GM18526 (cell line): Measurements from ENCODE around the gene VWA1.

Experiments
- POLR2A ChIP-seq: IDR thresholded peaks from 3 replicates; pipeline ENCODE4 v1.6.1; 2011; ENCODE audit not compliant: insufficient read length; ENCODE audit errors: extremely low read depth

VWA1 gene

GRCh38 chr1:1399872-1400575 is 35.5 kb upstream of the VWA1 start:
- TF ChIP-seq POLR2A: peak; percentile 4

GRCh38 chr1:1400576-1401456 is 34.7 kb upstream of the VWA1 start:
- TF ChIP-seq POLR2A: peak; percentile 36

GRCh38 chr1:1401457-1402010 is 34.0 kb upstream of the VWA1 start:
- TF ChIP-seq POLR2A: no peak

- TF ChIP-seq POLR2A: no peak
Observed at GRCh38 chr1:1402072-1402900, 33.2 kb upstream of the VWA1 start.

DNA sequence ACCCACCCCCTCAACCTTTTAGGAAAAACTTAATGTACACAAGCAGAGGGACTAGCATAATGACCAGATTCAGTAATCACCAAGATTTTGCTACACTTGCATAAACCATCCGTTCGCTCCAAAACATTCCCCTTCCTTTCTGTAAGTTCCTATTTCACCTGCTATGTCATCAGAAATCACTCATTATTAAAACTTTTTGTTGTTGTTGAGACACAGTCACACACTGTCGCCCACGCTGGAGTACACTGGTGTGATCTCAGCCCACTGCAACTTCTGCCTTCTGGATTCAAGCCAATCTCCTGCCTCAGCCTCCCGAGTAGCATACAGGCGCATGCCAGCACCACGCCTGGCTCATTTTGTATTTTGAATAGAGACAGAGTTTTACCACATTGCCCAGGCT is 31.8 kb upstream of the VWA1 start:
- no peak for TF ChIP-seq POLR2A

DNA sequence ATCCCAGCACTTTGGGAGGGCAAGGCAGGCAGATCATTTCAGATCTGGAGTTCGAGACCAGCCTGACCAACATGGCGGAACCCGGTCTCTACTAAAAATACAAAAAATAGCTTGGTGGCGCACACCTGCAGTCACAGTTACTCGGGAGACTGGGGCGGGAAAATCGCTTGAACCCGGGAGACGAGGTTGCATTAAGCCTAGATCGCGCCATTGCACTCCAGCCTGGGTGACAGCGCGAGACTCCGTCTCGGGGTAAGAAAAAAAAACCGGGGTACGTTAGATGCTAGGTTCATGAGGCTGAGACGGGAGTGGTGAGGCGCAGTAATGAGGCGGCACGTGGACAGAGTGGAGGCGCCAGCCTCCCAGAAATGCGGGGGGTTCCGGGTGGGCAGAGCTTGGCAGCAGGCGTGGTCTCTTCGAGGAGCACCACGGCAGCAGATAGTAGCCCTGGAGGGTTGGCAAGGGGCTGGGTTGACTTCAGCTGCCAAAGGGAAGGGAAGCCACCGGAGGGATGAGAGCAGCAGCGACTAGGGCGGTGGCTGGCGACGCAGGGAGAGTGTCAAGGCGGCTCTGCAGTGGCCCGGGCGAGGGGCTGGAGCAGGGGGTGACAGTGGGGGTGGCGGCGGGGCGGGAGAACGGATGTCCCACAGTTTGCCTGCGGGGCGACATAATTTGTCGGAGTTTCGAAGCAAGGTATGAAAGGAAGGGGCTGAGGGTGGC is 29.2 kb upstream of the VWA1 start:
- TF ChIP-seq POLR2A: no peak

GRCh38 chr1:1406821-1407635 is 28.5 kb upstream of the VWA1 start, which contains the start of gene MRPL20:
Gene MRPL20 (minus strand): TSS chr1:1407293. CDS start chr1:1407217, 76 bp downstream.
- peak; percentile 87 for TF ChIP-seq POLR2A

- TF ChIP-seq POLR2A: no peak
Observed at GRCh38 chr1:1407636-1408318, 27.7 kb upstream of the VWA1 start.

- TF ChIP-seq POLR2A: no peak
Observed at GRCh38 chr1:1411626-1412025, 23.9 kb upstream of the VWA1 start.

DNA sequence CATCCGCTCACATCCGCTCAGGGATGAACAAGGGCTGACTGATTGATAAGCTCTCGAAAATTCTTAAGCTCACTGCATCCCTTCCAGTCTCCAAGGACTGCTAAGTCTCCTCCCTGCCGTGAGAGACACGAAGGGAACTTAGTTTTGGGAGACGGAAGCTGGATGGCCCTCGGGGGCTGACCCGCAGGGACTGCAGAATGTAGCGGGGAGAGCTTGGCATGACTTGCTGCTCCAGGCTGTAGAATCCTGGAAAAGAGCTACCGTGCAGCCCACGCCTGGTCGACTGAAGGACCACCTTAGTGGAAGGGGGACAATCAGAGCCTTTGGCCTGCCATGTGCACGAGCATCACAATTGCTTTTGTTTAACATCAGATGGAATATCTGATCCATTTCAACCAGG is 19.7 kb upstream of the VWA1 start:
- TF ChIP-seq POLR2A: no peak

DNA sequence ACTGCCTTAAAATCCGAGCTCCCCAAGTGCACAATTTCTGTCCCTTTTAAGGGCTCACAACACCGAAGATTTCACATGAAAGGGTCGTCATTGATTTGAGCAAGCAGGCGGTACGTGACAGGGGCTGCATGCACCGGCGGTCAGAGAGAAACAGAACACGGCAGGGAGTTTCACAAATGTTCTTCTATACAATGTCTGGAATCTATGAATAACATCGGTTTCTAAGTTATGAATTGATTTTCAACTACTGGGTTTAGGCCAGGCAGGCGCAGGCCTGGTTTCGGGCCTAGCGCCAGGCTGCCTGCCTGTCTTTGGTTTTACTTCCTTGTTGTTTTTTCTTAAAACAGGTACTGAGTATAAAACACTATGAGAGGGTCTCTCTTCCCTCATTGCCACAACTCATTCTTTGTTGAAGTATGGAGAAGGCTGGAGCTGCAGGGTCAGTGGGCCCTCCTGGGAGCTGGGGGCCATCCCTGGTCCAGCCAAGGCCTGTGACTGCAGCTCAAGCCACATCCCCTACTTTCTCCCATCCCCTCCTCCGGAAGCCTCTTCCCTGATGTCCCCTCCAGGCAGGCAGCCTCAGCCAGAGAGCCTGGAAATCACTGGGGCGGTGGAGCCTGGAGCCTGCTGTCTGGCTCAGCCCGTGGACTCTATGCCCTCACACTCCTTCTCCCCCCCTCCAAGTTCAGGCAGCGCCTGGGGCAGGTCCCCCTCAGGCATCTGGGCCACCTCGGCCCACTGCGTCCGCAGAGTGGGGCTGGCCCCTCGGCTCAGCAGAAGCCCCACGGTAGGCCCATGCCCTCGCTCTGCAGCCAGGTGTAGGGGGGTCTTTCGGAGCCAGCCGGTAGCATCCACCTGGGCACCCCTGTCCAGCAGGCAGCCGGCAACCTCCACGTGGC is 16.8 kb upstream of the VWA1 start:
- TF ChIP-seq POLR2A: no peak

- no peak for TF ChIP-seq POLR2A
Observed at GRCh38 chr1:1419363-1419812, 16.1 kb upstream of the VWA1 start.
